ENCODE data around the gene CALR3.
A peak's percentile ranks its signal among the peaks of the same experiment; 100 is the strongest.

The CALR3 gene

GRCh38 chr19:16455489-16455888, 40.5 kb downstream of the CALR3 start:
- no peaks in the 10 kb centered on the region for H4K20me1 ChIP-seq (ENCODE audit: low read depth, low read length)
- H3K27ac ChIP-seq (ENCODE audit: low read depth, low read length), result peak overlapping the region; percentile 60
- peaks cover 99% of the 10 kb centered on the region for H3K79me2 ChIP-seq (ENCODE audit: insufficient read depth, low read length)
- no peaks in the 10 kb centered on the region for H3K27me3 ChIP-seq (ENCODE audit: low read length)
- no peak overlapping the region for H3K4me2 ChIP-seq (ENCODE audit: low read depth, low read length, poor library complexity, severe bottlenecking)
- no peak for TF ChIP-seq EZH2phosphoT487 (conservative IDR thresholded peaks at IDR 0.05; ENCODE audit: low read length)
- TF ChIP-seq, protein P1, sequence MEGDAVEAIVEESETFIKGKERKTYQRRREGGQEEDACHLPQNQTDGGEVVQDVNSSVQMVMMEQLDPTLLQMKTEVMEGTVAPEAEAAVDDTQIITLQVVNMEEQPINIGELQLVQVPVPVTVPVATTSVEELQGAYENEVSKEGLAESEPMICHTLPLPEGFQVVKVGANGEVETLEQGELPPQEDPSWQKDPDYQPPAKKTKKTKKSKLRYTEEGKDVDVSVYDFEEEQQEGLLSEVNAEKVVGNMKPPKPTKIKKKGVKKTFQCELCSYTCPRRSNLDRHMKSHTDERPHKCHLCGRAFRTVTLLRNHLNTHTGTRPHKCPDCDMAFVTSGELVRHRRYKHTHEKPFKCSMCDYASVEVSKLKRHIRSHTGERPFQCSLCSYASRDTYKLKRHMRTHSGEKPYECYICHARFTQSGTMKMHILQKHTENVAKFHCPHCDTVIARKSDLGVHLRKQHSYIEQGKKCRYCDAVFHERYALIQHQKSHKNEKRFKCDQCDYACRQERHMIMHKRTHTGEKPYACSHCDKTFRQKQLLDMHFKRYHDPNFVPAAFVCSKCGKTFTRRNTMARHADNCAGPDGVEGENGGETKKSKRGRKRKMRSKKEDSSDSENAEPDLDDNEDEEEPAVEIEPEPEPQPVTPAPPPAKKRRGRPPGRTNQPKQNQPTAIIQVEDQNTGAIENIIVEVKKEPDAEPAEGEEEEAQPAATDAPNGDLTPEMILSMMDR (IDR thresholded peaks at IDR 0.05; ENCODE audit: insufficient read depth, low read length, poor library complexity, severe bottlenecking), result no peak
- no peak overlapping the region for H3K9ac ChIP-seq (ENCODE audit: low read length)
- H3K9me2 ChIP-seq (replicated peaks; ENCODE audit: insufficient read depth, low read length), result no peaks in the 10 kb centered on the region
- no peak overlapping the region for H3K4me3 ChIP-seq (ENCODE audit: insufficient read depth, low read length, poor library complexity, severe bottlenecking)
- H2AFZ ChIP-seq (ENCODE audit: low read depth, low read length, severe bottlenecking), result no peak overlapping the region
- H3K9me3 ChIP-seq (ENCODE audit: insufficient read depth, low read length), result no peaks in the 10 kb centered on the region
- H3K36me3 ChIP-seq (ENCODE audit: low read length), result no peaks in the 10 kb centered on the region
- H3F3A ChIP-seq (ENCODE audit: insufficient read depth), result peaks cover 25% of the 10 kb centered on the region

DNA sequence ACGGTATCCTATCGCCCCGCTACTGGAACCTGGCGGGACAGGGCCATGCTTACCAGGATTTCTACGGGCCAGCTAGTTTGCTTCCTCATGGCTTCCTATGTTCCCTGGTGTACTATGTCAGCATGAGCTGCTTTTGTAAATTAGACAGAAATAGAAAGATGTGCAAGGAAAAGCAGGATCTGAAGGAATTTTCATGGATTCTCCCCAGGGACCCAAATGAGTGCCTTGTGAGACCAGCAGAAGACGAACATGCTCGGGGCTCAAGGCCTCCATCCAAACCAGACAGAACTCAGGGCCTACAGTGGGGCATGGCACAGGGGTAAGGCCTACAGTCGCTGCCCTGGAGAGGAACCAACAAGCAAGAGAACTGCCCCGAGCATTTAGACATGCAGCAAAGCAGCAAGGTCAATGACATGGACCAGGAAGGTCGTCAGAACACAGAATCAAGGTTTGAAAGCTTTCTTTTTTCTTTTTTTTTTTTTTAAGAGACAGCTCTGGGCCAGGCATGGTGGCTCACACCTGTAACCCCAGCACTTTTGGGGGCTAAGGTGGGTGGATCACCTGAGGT, 41.5 kb downstream of the CALR3 start:
- no peak overlapping the region for H2AFZ ChIP-seq (ENCODE audit: low read depth, low read length, severe bottlenecking)
- peaks cover 29% of the 10 kb centered on the region for H3F3A ChIP-seq (ENCODE audit: insufficient read depth)
- H3K27me3 ChIP-seq (ENCODE audit: low read length), result no peaks in the 10 kb centered on the region
- TF ChIP-seq, protein P1 (IDR thresholded peaks at IDR 0.05; ENCODE audit: insufficient read depth, low read length, poor library complexity, severe bottlenecking), result no peak
- no peak for TF ChIP-seq EZH2phosphoT487 (conservative IDR thresholded peaks at IDR 0.05; ENCODE audit: low read length)
- H4K20me1 ChIP-seq (ENCODE audit: low read depth, low read length), result no peaks in the 10 kb centered on the region
- H3K4me3 ChIP-seq (ENCODE audit: insufficient read depth, low read length, poor library complexity, severe bottlenecking), result no peak overlapping the region
- H3K9ac ChIP-seq (ENCODE audit: low read length), result peak overlapping the region; percentile 21; the same call in 1 of the 2 replicates
- no peak overlapping the region for H3K4me2 ChIP-seq (ENCODE audit: low read depth, low read length, poor library complexity, severe bottlenecking)
- H3K79me2 ChIP-seq (ENCODE audit: insufficient read depth, low read length), result peaks cover 99% of the 10 kb centered on the region
- no peaks in the 10 kb centered on the region; the same call in 1 of the 2 replicates for H3K36me3 ChIP-seq (ENCODE audit: low read length)
- H3K9me2 ChIP-seq (replicated peaks; ENCODE audit: insufficient read depth, low read length), result no peaks in the 10 kb centered on the region
- H3K9me3 ChIP-seq (ENCODE audit: insufficient read depth, low read length), result no peaks in the 10 kb centered on the region
- H3K27ac ChIP-seq (ENCODE audit: low read depth, low read length), result peak overlapping the region; percentile 60

- Histone ChIP-seq H3K79me2 (ENCODE audit: insufficient read depth, low read length) (peaks cover 97% of the 10 kb centered on the region), H3K27me3 (ENCODE audit: low read length) (no peaks in the 10 kb centered on the region), H3K36me3 (ENCODE audit: low read length) (no peaks in the 10 kb centered on the region; the same call in 1 of the 2 replicates), H4K20me1 (ENCODE audit: low read depth, low read length) (no peaks in the 10 kb centered on the region), H2AFZ (ENCODE audit: low read depth, low read length, severe bottlenecking) (no peak overlapping the region), H3K9ac (ENCODE audit: low read length) (no peak overlapping the region), H3K27ac (ENCODE audit: low read depth, low read length) (peak overlapping the region; percentile 27; the same call in 1 of the 2 replicates), H3K4me2 (ENCODE audit: low read depth, low read length, poor library complexity, severe bottlenecking) (no peak overlapping the region), H3K4me3 (ENCODE audit: insufficient read depth, low read length, poor library complexity, severe bottlenecking) (no peak overlapping the region), H3K9me2 (replicated peaks; ENCODE audit: insufficient read depth, low read length) (no peaks in the 10 kb centered on the region), H3F3A (ENCODE audit: insufficient read depth) (peaks cover 46% of the 10 kb centered on the region), H3K9me3 (ENCODE audit: insufficient read depth, low read length) (no peaks in the 10 kb centered on the region)
- TF ChIP-seq, protein P1 (IDR thresholded peaks at IDR 0.05; ENCODE audit: insufficient read depth, low read length, poor library complexity, severe bottlenecking), result no peak
- no peak for TF ChIP-seq EZH2phosphoT487 (conservative IDR thresholded peaks at IDR 0.05; ENCODE audit: low read length)
These were observed 43.6 kb downstream of the CALR3 start for GRCh38 chr19:16452325-16452724.

Data from SU-DHL-6 (cell line).